ENCODE measurements around the gene ZNF844.

DNA sequence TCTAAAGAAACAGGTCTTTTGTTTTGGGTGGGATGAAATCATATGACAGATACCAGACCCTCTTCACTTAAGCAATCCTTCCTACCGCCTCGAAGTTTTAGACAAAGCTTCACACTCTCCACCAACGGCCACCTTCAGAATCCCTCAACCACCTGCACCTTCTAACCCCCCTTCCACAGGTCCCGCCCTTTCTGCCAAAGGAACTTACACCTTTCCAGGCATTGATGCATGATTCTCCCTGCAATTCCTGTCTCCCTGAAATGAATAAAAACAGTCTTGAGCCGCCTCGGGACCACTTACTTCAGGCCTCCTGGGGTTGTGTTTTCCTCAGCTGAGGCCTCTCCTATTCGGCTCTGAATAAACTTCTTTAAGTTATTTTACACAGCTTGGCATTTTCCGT, 29.9 kb upstream of the ZNF844 start:
- TF ChIP-seq, protein P1, sequence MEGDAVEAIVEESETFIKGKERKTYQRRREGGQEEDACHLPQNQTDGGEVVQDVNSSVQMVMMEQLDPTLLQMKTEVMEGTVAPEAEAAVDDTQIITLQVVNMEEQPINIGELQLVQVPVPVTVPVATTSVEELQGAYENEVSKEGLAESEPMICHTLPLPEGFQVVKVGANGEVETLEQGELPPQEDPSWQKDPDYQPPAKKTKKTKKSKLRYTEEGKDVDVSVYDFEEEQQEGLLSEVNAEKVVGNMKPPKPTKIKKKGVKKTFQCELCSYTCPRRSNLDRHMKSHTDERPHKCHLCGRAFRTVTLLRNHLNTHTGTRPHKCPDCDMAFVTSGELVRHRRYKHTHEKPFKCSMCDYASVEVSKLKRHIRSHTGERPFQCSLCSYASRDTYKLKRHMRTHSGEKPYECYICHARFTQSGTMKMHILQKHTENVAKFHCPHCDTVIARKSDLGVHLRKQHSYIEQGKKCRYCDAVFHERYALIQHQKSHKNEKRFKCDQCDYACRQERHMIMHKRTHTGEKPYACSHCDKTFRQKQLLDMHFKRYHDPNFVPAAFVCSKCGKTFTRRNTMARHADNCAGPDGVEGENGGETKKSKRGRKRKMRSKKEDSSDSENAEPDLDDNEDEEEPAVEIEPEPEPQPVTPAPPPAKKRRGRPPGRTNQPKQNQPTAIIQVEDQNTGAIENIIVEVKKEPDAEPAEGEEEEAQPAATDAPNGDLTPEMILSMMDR (IDR thresholded peaks at IDR 0.05), result no peak
- no peak for TF ChIP-seq POLR2A (IDR thresholded peaks at IDR 0.05)

All from esophagus squamous epithelium (tissue), 4 donors.